PC-9 (cell line): ENCODE data around the gene DENND1A. TPM values are rescaled to one million over a fixed set of nuclear protein-coding genes. Genes with fewer than 3 reads are reported as not detected.
"Not testable (repeated sequence)": the region's sequence is repeated elsewhere in the genome, so short reads cannot be mapped to it uniquely, and the experiment has no call there.

Experiments
- BruUV-seq: library from RNA; stranded (reverse); fragments of 400-500 nt; replicated peaks from 2 replicates; lab custom pipeline; 2021; lab: Mats Ljungman, UMichigan
- CTCF ChIA-PET: fragments of 300-600 bp; sonication (Branson Sonifier 250); formaldehyde crosslinking; loops from one replicate; lab custom pipeline; 2022; ENCODE audit warnings: antibody characterized with exemption; lab: Charles Lee
- POLR2A ChIA-PET: fragments of 300-600 bp; sonication (Branson Sonifier 250); formaldehyde crosslinking; loops from one replicate; lab custom pipeline; 2022; ENCODE audit warnings: antibody characterized with exemption; ENCODE audit not compliant: unreplicated experiment; lab: Charles Lee
- DNase-seq, 2 experiments: peaks; one replicate each; pipeline versions ENCODE4 v3.0.0 to v3.0.0-alpha.2; 2015 to 2022; ENCODE audit warnings: mixed read lengths in 1 of 2
- H2AFZ ChIP-seq: fragments of 200-600 bp; sonication (generic); 2 replicates; pipeline ENCODE4 v1.8.1; 2017; ENCODE audit warnings: antibody characterized with exemption
- H3F3A ChIP-seq: fragments of 200-600 bp; sonication (generic); 2 replicates; pipeline ENCODE4 v1.8.1; 2017; ENCODE audit warnings: antibody characterized with exemption, mild to moderate bottlenecking, low read depth; ENCODE audit not compliant: insufficient read depth
- H3K27ac ChIP-seq: fragments of 200-600 bp; sonication (generic); 2 replicates; pipeline ENCODE4 v1.6.1; 2016; ENCODE audit warnings: mixed run types
- H3K27me3 ChIP-seq: fragments of 200-600 bp; sonication (generic); 2 replicates; pipeline ENCODE4 v1.6.1; 2016; ENCODE audit warnings: low read depth, mixed run types; ENCODE audit not compliant: insufficient read depth
- H3K36me3 ChIP-seq: fragments of 200-600 bp; sonication (generic); 2 replicates; pipeline ENCODE4 v1.6.1; 2016; ENCODE audit warnings: low read depth, mixed run types
- H3K4me1 ChIP-seq: fragments of 200-600 bp; sonication (generic); replicated peaks from 2 replicates; pipeline ENCODE4 v1.6.1; 2016; ENCODE audit warnings: mixed run types; ENCODE audit not compliant: insufficient read depth
- H3K4me2 ChIP-seq: fragments of 200-600 bp; sonication (generic); 2 replicates; pipeline ENCODE4 v1.6.1; 2017; ENCODE audit warnings: mixed run types
- H3K4me3 ChIP-seq: fragments of 200-600 bp; sonication (generic); 2 replicates; pipeline ENCODE4 v1.6.1; 2016; ENCODE audit warnings: mixed run types
- H3K79me2 ChIP-seq: fragments of 200-600 bp; sonication (generic); 2 replicates; pipeline ENCODE4 v1.6.1; 2017; ENCODE audit warnings: low read depth, mixed run types
- H3K9me2 ChIP-seq: fragments of 200-600 bp; sonication (generic); 2 replicates; pipeline ENCODE4 v1.8.1; 2017; ENCODE audit warnings: mild to moderate bottlenecking; ENCODE audit not compliant: insufficient read depth
- H3K9me3 ChIP-seq: fragments of 200-600 bp; sonication (generic); 2 replicates; pipeline ENCODE4 v1.8.1; 2016; ENCODE audit warnings: low read depth; ENCODE audit not compliant: insufficient read depth
- H4K20me1 ChIP-seq: fragments of 200-600 bp; sonication (generic); 2 replicates; pipeline ENCODE4 v1.8.1; 2017; ENCODE audit not compliant: insufficient read depth
- CTCF ChIP-seq: fragments of 200-600 bp; sonication (generic); conservative IDR thresholded peaks from 2 replicates; pipeline ENCODE4 v1.6.1; 2017; ENCODE audit warnings: mixed run types, antibody characterized with exemption, mild to moderate bottlenecking, moderate library complexity
- EZH2 ChIP-seq: fragments of 200-600 bp; sonication (generic); IDR thresholded peaks from 2 replicates; pipeline ENCODE4 v1.8.0; 2017; ENCODE audit warnings: antibody characterized with exemption, low read depth
- intact Hi-C: fragments of 100-400 bp; cut with micrococcal nuclease; formaldehyde crosslinking; loops from one replicate; pipeline ENCODE4 v1.10.0; 2022; ENCODE audit not compliant: unreplicated experiment
- total RNA-seq: library from RNA; stranded (reverse); gene quantifications from 2 replicates; pipeline ENCODE4 v1.2.3, GENCODE V29; 2021

The DENND1A gene
- total RNA-seq, 1 experiment from 2014 or later, result 37.7 TPM

GRCh38 chr9:123637945-123638634, 291.8 kb downstream of the DENND1A start:
- Histone ChIP-seq H3K27ac (no peak overlapping the region), H3K9me2 (no peaks in the 10 kb centered on the region), H3K4me1 (no peaks in the 10 kb centered on the region), H3F3A (no peaks in the 10 kb centered on the region), H3K27me3 (no peaks in the 10 kb centered on the region), H3K4me2 (no peak overlapping the region), H2AFZ (no peak overlapping the region), H3K79me2 (no peaks in the 10 kb centered on the region), H3K4me3 (no peak overlapping the region), H3K36me3 (no peaks in the 10 kb centered on the region), H3K9me3 (no peaks in the 10 kb centered on the region), H4K20me1 (no peaks in the 10 kb centered on the region; the same call in none of the 2 replicates)
- TF ChIP-seq CTCF, result no peak
- TF ChIP-seq EZH2, result no peak
- CTCF ChIA-PET, result interaction anchor here (0.6 kb wide), 1 partner anchor 255 kb away, joined by 8 read pairs; no protein-coding TSS in a partner anchor
- intact Hi-C loops, result no loop called here
- DNase-seq, result no peak
- POLR2A ChIA-PET, result interaction anchor here (0.7 kb wide), 1 partner anchor 11 kb away, joined by 4 read pairs; no protein-coding TSS in a partner anchor
- no TSS peak for BruUV-seq

- Histone ChIP-seq H3F3A (no peaks in the 10 kb centered on the region), H3K79me2 (no peaks in the 10 kb centered on the region), H4K20me1 (no peaks in the 10 kb centered on the region; the same call in none of the 2 replicates), H3K9me3 (no peaks in the 10 kb centered on the region), H3K27ac (no peak overlapping the region), H2AFZ (no peak overlapping the region), H3K4me2 (no peak overlapping the region), H3K27me3 (no peaks in the 10 kb centered on the region), H3K4me1 (no peaks in the 10 kb centered on the region), H3K36me3 (no peaks in the 10 kb centered on the region), H3K4me3 (no peak overlapping the region), H3K9me2 (no peaks in the 10 kb centered on the region)
- no peak for DNase-seq
- ChIA-PET CTCF (no interaction called here), POLR2A (no interaction called here)
- BruUV-seq, result no TSS peak
- intact Hi-C loops, result no loop called here
- TF ChIP-seq EZH2, result no peak
- no peak for TF ChIP-seq CTCF
Measured at GRCh38 chr9:123637606-123637944, 292.4 kb downstream of the DENND1A start.

GRCh38 chr9:123636805-123637204, 293.1 kb downstream of the DENND1A start:
- BruUV-seq, H3K27me3 ChIP-seq, H3K36me3 ChIP-seq, H3K4me1 ChIP-seq, intact Hi-C loops, H2AFZ ChIP-seq, H3K4me3 ChIP-seq, CTCF ChIA-PET, H3K9me2 ChIP-seq, H3K4me2 ChIP-seq, H3F3A ChIP-seq, H3K79me2 ChIP-seq, H4K20me1 ChIP-seq, H3K9me3 ChIP-seq, H3K27ac ChIP-seq, DNase-seq: not testable (repeated sequence)
- POLR2A ChIA-PET, result interaction anchor here (0.6 to 0.7 kb wide), 2 partner anchors 14 to 18 kb away, joined by 4 to 6 read pairs; no protein-coding TSS in a partner anchor
